CD1c-positive myeloid dendritic cell (primary cell): Measurements from ENCODE around the gene NDRG3.
"Not testable (repeated sequence)": the region's sequence is repeated elsewhere in the genome, so short reads cannot be mapped to it uniquely, and the experiment has no call there.

Experiments
- DNase-seq: peaks from one replicate; pipeline ENCODE4 v3.0.0-alpha.2; 2016; ENCODE audit errors: extremely low spot score

Gene NDRG3

GRCh38 chr20:36687850-36688249, 58.0 kb downstream of the NDRG3 start:
- DNase-seq: no peak

DNA sequence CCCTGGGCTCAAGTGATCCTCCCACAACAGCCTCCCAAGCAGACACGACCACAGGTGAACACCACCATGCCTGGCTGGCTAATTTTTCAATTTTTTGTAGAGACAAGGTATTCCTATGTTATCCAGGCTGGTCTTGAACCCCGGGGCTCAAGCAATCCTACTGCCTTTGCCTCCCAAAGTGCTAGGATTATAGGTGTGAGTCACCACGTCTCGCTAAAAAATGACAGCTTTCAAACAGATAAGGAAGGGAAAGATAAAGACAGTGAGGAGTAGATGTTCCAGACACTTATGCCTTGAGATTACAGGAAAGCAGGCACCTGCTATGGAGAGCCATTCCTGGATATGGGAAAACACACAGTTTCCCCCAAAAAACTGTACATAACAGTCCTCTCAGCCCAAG, 58.9 kb downstream of the NDRG3 start:
- DNase-seq: no peak

GRCh38 chr20:36686504-36686903, 59.4 kb downstream of the NDRG3 start:
- DNase-seq: no peak

- DNase-seq: no peak
These were observed 61.1 kb downstream of the NDRG3 start for GRCh38 chr20:36684747-36685146.

DNA sequence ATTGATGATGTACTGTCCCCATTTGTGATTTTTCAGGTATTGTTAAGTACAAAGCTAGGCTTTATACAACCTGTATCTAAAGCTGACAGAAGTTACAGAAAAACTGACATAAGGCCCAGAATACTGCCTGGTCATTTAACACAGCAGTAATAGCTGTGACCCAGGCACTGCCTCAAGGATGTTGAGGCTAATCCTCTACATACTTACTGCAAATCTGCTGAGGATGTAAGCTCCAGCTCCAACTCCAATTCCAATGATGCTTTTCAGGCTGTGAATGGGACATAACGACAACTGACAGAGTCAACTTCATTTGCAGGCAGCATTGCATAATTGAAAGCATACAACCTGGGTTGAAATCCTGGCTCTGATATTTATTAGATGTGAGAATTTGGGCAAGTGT, 63.6 kb downstream of the NDRG3 start:
- DNase-seq: no peak

- DNase-seq: no peak
These were observed 68.5 kb downstream of the NDRG3 start for GRCh38 chr20:36677422-36677771.

DNA sequence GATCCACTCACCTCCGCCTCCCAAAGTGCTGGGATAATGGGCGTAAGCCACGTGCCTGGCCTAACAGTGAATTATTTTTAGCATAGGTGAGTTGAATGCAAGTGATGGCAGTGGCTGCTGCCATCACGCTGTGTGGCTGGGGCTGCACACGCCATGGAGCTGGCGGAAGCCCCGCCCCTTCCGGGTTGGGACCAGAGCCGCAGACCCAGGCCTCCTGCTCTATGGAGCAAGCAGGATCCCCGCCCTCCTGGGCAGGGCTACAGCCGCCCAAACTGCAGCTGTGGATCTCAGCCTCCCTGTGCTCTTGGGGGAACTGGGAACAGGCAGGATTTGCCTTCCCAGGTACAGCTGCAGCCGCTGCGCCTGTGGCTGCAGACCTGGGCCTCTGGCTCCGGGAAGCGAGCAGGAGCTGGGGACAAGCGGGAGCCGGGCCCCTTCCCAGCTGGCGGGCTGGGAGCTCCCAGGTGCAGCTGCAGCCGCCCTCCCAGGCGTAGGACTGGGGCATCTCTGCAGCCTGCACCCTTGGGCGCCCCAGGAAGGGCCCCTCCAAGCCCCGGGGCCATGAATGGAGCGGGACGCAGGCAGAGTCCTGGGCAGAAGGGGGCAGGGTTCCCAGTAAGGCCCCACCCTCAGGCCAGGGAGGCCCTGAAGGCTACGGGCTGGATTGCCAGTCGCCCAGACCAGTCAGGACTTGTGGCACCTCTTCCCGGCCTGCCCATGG, 69.0 kb downstream of the NDRG3 start:
- DNase-seq: no peak

DNA sequence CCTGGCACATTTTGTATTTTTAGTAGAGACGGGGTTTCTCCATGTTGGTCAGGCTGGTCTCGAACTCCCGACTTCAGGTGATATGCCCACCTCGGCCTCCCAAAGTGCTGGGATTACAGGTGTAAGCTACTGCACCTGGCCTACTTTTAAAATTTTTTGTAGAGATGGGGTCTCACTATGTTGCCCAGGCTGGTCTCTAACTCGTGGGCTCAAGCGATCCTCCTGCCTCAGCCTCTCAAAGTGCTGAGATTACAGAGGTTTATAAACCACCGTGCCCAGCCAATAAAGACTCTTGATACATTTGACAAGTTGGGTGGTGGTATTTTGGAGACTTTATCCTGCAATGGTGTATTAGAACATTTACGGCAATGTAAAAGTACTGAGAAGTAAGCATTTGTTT, 70.3 kb downstream of the NDRG3 start:
- DNase-seq: not testable (repeated sequence)

DNA sequence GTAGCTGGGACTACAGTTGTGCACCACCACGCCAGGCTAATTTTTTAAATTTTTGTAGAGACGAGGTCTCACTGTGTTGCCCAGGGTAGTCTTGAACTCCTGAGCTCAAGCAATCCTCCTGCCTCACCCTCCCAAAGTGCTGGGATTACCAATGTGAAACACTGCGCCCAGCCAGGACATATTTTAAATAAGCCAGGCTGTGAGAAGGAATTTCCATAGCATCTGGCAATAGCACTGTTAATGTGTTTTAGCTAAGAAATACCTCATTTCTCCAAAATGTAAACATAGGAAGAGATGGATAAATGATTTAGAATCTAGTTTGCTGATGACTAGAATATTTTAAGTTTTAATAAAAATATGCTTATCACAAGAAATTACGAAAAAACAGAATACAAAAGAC, 72.9 kb downstream of the NDRG3 start:
- no peak for DNase-seq

GRCh38 chr20:36670665-36671357, 75.1 kb downstream of the NDRG3 start:
- DNase-seq: no peak

- no peak for DNase-seq
These were observed 79.6 kb downstream of the NDRG3 start for GRCh38 chr20:36666181-36666740.

GRCh38 chr20:36663031-36663430, 82.9 kb downstream of the NDRG3 start:
- DNase-seq: peak; percentile 43

DNA sequence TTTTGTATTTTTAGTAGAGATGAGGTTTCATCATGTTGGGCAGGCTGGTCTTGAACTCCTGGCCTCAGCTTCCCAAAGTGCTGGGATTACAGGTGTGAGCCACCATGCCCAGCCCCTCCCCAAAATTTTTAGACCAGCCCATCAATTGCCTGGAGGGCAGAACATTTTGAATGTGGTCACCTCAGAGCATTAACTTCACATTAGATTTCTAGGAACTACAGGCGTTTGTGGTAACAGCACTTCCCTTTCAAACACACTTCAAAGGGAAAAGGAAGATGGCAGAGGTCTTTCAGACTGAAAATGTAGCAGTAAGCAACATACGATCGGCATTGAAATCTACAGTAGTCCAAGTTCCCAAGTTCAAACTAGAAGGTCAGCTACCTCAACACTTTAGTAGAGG, 87.6 kb downstream of the NDRG3 start:
- DNase-seq: no peak

GRCh38 chr20:36656733-36657132, 89.2 kb downstream of the NDRG3 start:
- no peak for DNase-seq

DNA sequence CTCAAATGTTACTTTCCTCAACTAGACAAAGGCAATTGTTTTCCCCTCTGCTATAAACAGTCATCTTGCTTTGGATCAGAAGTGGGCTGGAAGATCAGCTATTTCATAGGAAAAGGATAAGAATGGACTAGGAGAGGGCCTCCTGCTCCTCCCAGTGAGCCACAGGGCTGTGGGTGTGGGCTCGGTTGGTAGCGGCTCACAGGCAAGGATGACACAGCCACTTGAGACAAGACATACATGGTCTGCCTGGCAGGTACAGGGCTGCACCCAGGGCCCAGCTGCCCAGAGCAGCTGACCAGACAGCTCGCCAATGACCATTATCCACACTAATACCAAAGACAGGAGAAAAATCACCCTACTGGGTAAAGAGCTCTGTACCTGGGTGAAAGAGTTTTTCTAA, 90.9 kb downstream of the NDRG3 start:
- no peak for DNase-seq

DNA sequence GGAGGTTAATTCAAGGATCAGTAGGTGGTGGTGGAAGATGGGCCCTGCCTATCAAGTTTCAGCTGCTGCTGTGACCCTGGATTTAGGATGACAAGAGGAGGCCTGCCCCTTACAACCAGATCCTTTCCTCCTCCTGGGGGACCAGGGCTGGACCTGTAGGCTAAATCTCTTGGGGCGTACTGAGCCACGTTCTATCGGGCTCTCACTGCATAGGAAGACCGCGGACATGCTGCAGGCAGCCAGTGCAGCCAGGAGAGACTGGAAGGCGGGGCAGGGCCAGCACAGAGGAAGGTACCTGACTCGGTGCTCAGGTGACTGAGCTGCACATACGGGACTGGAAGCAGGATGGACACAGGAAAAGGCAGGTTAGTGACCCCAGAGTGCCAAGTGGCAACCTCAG, 91.4 kb downstream of the NDRG3 start:
- no peak for DNase-seq

- no peak for DNase-seq
These were observed 92.4 kb downstream of the NDRG3 start for GRCh38 chr20:36653456-36653855.

DNA sequence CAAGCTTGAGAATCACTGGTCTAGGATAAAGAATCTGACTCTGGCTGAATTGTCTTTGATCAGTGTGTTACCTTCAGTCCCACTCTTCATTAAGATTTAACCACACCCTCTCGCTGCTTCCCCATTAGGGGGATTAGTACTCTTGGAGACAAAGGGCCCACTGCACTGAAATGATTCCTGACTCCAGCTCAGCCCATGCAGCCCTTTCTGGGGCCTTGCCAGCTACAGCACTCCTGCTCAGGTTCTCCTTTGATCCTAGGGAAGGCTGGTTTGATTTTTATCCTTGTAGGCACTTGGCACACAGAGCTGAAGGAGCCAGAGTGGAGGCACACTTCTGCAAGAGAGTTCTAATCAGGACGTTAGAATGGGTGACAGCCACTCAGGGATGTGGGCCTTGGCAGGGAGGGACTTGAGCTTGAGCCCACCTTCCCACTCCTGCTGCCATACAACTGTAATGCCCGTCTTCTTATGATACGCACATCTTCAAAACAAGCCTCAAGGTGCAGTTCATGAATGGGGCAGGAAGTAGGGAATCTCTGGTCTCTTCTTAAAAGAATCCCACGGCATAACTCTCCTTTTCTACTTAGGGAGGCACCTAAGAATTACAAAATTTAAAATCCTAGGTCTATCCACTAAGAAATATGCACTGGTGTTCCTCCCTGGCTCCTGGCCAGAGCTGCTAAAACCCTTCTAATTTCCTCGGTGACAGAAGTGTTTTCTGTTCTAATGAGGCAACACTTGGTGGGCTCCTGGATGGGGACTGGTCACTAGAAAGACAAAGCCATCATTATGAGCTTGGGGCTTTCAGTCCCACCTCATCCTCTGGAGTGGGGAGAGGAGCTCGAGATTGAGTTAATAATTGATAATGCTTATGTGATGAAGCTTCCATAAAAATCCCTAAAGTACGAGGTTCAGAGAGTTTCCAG, 98.4 kb downstream of the NDRG3 start:
- DNase-seq: no peak

DNA sequence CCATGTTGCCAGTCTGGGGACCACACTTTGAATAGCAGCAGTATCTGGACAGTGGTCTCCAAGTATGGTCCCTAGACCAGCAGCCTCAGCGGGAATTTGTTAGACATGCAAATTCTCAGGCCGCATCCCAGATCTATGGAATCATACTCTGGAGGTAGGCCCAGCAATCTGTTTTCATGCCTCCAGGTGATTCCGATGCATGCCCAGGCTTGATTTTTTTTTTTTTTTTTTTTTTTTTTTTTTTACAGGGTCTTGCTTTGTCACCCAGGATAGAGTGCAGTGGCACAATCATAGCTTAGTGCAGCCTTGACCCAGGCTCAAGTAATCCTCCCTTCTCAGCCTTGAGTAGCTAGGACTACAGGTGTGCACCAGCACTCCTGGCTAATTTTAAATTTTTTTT, 99.2 kb downstream of the NDRG3 start:
- no peak for DNase-seq

DNA sequence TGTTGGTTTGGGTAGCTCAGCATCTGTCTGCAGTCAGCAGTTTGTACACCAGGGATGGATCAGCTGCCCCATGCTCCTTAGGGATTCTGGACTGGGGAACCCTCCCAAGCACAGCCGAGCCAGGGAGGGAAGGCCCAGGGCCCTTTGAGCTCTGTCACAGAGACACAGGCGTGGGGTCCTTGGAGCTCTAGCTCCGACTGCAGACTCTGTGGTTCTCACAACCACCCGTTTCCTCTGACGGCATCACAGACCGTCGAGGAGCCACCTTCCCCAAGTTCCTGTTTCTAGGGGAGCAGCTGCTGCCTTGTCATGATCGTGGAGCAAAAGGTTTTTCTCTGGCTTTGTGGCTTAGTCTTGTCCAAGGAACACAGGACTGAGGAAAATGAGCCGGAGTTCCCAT, 99.9 kb downstream of the NDRG3 start, which contains the start of gene SLA2:
Gene SLA2, minus strand, starts transcription at position 199 of the 400 bp plus-strand sequence. CDS start 4,861 bp downstream, outside the sequence.
- peak; percentile 66 for DNase-seq

DNA sequence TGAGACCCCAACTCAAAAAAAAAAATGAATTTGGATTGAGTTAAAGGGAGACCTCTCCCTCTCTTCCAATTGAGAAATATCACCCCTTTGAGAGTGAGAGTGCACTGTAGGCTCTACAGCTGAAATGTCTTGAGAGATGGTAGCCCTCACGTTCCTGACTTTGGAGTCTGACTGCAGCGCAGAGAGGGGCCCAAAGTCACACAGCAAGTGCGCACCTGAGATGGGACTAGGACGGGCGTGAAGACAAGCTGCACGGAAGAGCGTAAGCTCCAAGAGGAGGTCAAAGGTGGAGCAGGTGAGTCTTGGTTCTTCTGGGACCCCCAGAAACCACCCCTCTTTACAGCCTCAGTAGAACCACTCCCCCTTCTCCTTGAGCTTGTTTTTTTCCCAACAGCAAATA, 100.5 kb downstream of the NDRG3 start:
- no peak for DNase-seq

DNA sequence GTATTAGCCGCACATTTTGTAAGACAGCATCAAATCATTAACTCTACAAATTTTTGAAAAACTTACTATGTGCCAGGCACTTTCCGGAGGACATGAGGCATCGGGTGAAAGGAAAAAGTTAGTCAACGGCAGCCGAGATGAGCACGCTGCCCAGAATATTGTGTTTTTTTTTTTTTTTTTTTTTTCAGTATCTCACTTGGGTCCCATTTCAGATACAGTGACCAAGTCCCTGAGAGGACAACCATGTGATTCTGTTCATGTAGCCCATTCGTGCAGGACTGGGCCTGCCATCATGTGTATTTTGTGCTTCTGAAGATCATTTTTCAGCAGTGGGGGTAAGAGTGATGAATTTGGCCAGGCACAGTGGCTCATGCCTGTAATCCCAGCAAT, 101.2 kb downstream of the NDRG3 start:
- no peak for DNase-seq
